Adrenal gland (tissue), 5 donors: Measurements from ENCODE around the gene EPC2.

Experiments
- CTCF ChIP-seq, 6 experiments: fragments of 450-650 bp in 4 of 6; fragments of 200-600 bp in 2 of 6; sonication (generic) in 1 of 6; IDR thresholded peaks; 1 replicate in 5 of 6; 2 replicates in 1 of 6; pipeline versions ENCODE4 v1.5.1 to v1.8.0; 2016 to 2021; ENCODE audit warnings: antibody characterized with exemption in 6 of 6, mild to moderate bottlenecking in 2 of 6, moderate library complexity in 1 of 6
- POLR2A ChIP-seq, 2 donors: fragments of 450-650 bp; IDR thresholded peaks; one replicate each; pipeline ENCODE4 v1.6.1; 2017; ENCODE audit warnings: antibody characterized with exemption in 2 of 2, mild to moderate bottlenecking in 2 of 2, moderate library complexity in 1 of 2
- donor health status: DM: no; HTN: no; CAD: no.

- TF ChIP-seq CTCF (IDR thresholded peaks at IDR 0.05) (no peak), POLR2A (IDR thresholded peaks at IDR 0.05) (no peak)
These were observed 107.4 kb downstream of the EPC2 start for GRCh38 chr2:148751907-148752306.
